HG03095 (cell line): Measurements from ENCODE around the gene CACNA1S.

ENCODE experiments used
- ATAC-seq: cut with Tn5 transposase; IDR thresholded peaks from one replicate; pipeline ENCODE4 v1.9.1; 2021; ENCODE audit warnings: moderate library complexity; ENCODE audit not compliant: unreplicated experiment

Gene CACNA1S

GRCh38 chr1:201068976-201069375 is 43.2 kb downstream of the CACNA1S start:
- ATAC-seq: no peak

GRCh38 chr1:201066986-201067385 is 45.2 kb downstream of the CACNA1S start:
- ATAC-seq: no peak

GRCh38 chr1:201065686-201066085 is 46.5 kb downstream of the CACNA1S start:
- no peak for ATAC-seq

GRCh38 chr1:201064806-201065205 is 47.4 kb downstream of the CACNA1S start:
- ATAC-seq: no peak

GRCh38 chr1:201063145-201063544 is 49.1 kb downstream of the CACNA1S start:
- ATAC-seq: no peak

- ATAC-seq: no peak
These were observed 49.6 kb downstream of the CACNA1S start for GRCh38 chr1:201062511-201063091.

GRCh38 chr1:201061886-201062285 is 50.3 kb downstream of the CACNA1S start:
- ATAC-seq: no peak

- no peak for ATAC-seq
These were observed 51.2 kb downstream of the CACNA1S start for GRCh38 chr1:201061049-201061448.

- no peak for ATAC-seq
These were observed 51.6 kb downstream of the CACNA1S start for GRCh38 chr1:201060586-201060985.

- no peak for ATAC-seq
These were observed 52.2 kb downstream of the CACNA1S start for GRCh38 chr1:201059871-201060555.

- no peak for ATAC-seq
These were observed 52.8 kb downstream of the CACNA1S start for GRCh38 chr1:201059401-201059800.

GRCh38 chr1:201054091-201054543 is 58.1 kb downstream of the CACNA1S start:
- ATAC-seq: no peak

- no peak for ATAC-seq
These were observed 58.9 kb downstream of the CACNA1S start for GRCh38 chr1:201053155-201053860.

- ATAC-seq: no peak
These were observed 60.8 kb downstream of the CACNA1S start for GRCh38 chr1:201051399-201051798.

- ATAC-seq: no peak
These were observed 61.5 kb downstream of the CACNA1S start for GRCh38 chr1:201050515-201051277.

GRCh38 chr1:201049248-201049831 is 62.9 kb downstream of the CACNA1S start:
- ATAC-seq: no peak

GRCh38 chr1:201048521-201048920 is 63.7 kb downstream of the CACNA1S start:
- ATAC-seq: no peak

- ATAC-seq: no peak
These were observed 68.1 kb downstream of the CACNA1S start for GRCh38 chr1:201044119-201044518.

GRCh38 chr1:201042779-201043461 is 69.3 kb downstream of the CACNA1S start:
- ATAC-seq: peak; percentile 72

GRCh38 chr1:201041011-201041410 is 71.2 kb downstream of the CACNA1S start:
- ATAC-seq: no peak
